GM23248 (cell line): ENCODE measurements around the gene HDGFL2. TPM values are rescaled to one million over a fixed set of nuclear protein-coding genes. Genes with fewer than 3 reads are reported as not detected.

Source experiments
- DNase-seq: peaks from one replicate; pipeline ENCODE4 v3.0.0-alpha.2; 2015
- H2AFZ ChIP-seq: fragments of 200-600 bp; sonication (generic); 2 replicates; pipeline ENCODE4 v1.6.1; 2016; ENCODE audit warnings: antibody characterized with exemption
- H3F3A ChIP-seq: fragments of 200-600 bp; sonication (generic); 2 replicates; pipeline ENCODE4 v1.6.1; 2016; ENCODE audit warnings: mild to moderate bottlenecking, antibody characterized with exemption, mixed run types; ENCODE audit not compliant: insufficient read depth
- H3K27ac ChIP-seq: fragments of 200-600 bp; sonication (generic); 2 replicates; pipeline ENCODE4 v1.5.1; 2016; ENCODE audit warnings: mild to moderate bottlenecking
- H3K27me3 ChIP-seq: fragments of 200-600 bp; sonication (generic); replicated peaks from 2 replicates; pipeline ENCODE4 v1.6.1; 2016; ENCODE audit warnings: mild to moderate bottlenecking; ENCODE audit not compliant: insufficient read depth
- H3K36me3 ChIP-seq: fragments of 200-600 bp; sonication (generic); 2 replicates; pipeline ENCODE4 v1.6.1; 2016; ENCODE audit warnings: low read depth, mild to moderate bottlenecking
- H3K4me1 ChIP-seq: fragments of 200-600 bp; sonication (generic); 2 replicates; pipeline ENCODE4 v1.6.1; 2016; ENCODE audit warnings: mild to moderate bottlenecking; ENCODE audit not compliant: insufficient read depth
- H3K4me2 ChIP-seq: fragments of 200-600 bp; sonication (generic); one replicate; pipeline ENCODE4 v1.6.1; 2016; ENCODE audit warnings: mild to moderate bottlenecking; ENCODE audit not compliant: unreplicated experiment
- H3K4me3 ChIP-seq: fragments of 200-600 bp; sonication (generic); 2 replicates; pipeline ENCODE4 v1.5.1; 2016; ENCODE audit warnings: mild to moderate bottlenecking
- H3K79me2 ChIP-seq: fragments of 200-600 bp; sonication (generic); 2 replicates; pipeline ENCODE4 v1.6.1; 2016; ENCODE audit warnings: mild to moderate bottlenecking; ENCODE audit not compliant: insufficient read depth
- H3K9ac ChIP-seq: fragments of 200-600 bp; sonication (generic); 2 replicates; pipeline ENCODE4 v1.6.1; 2016; ENCODE audit warnings: mild to moderate bottlenecking
- H3K9me2 ChIP-seq: fragments of 200-600 bp; sonication (generic); 2 replicates; pipeline ENCODE4 v1.6.1; 2016; ENCODE audit warnings: mixed run types, mild to moderate bottlenecking, moderate library complexity; ENCODE audit not compliant: insufficient read depth
- H3K9me3 ChIP-seq: fragments of 200-600 bp; sonication (generic); one replicate; pipeline ENCODE4 v1.6.1; 2017; ENCODE audit warnings: low read depth
- H4K20me1 ChIP-seq: fragments of 200-600 bp; sonication (generic); 2 replicates; pipeline ENCODE4 v1.6.0; 2016; ENCODE audit not compliant: insufficient read depth
- EZH2 ChIP-seq: fragments of 200-600 bp; sonication (generic); IDR thresholded peaks from 2 replicates; pipeline ENCODE4 v1.6.1; 2018; ENCODE audit warnings: antibody characterized with exemption, mild to moderate bottlenecking; ENCODE audit not compliant: insufficient read depth, poor library complexity, severe bottlenecking
- EZH2phosphoT487 ChIP-seq: fragments of 200-600 bp; sonication (generic); IDR thresholded peaks from 2 replicates; pipeline ENCODE4 v1.6.1; 2018; ENCODE audit warnings: antibody characterized with exemption, moderate library complexity, mild to moderate bottlenecking, low read depth; ENCODE audit not compliant: insufficient read depth
- WGBS, 2 experiments: methylation state at CpG; one replicate each; pipeline ENCODE4 v1.1.6; 2015 to 2017; ENCODE audit warnings: low lambda C conversion rate in 2 of 2, low coverage in 1 of 2; ENCODE audit errors: missing lambda C conversion rate in 2 of 2; 5-methylcytosine and 5-hydroxymethylcytosine counted together
- in situ Hi-C: fragments of 300-500 bp; cut with MboI; formaldehyde crosslinking; loops from 2 replicates; pipeline ENCODE4 v1.15.0; 2020
- polyA plus RNA-seq: library from polyadenylated mRNA; unstranded; fragments of >200 nt; fragmentation: Nextera tagmentation; extraction: Ambion mirVana; gene quantifications from 2 replicates; pipeline ENCODE4 v1.2.1, GENCODE V29; 2016
- total RNA-seq: library from RNA; depleted of rRNA; stranded (reverse); fragments of >200 nt; shearing (Covaris generic); gene quantifications from 2 replicates; pipeline ENCODE4 v1.2.3, GENCODE V29; 2014

HDGFL2 gene
- total and polyA plus RNA-seq, 2 experiments from 2014 or later, result 23.0 to 50.7 TPM

DNA sequence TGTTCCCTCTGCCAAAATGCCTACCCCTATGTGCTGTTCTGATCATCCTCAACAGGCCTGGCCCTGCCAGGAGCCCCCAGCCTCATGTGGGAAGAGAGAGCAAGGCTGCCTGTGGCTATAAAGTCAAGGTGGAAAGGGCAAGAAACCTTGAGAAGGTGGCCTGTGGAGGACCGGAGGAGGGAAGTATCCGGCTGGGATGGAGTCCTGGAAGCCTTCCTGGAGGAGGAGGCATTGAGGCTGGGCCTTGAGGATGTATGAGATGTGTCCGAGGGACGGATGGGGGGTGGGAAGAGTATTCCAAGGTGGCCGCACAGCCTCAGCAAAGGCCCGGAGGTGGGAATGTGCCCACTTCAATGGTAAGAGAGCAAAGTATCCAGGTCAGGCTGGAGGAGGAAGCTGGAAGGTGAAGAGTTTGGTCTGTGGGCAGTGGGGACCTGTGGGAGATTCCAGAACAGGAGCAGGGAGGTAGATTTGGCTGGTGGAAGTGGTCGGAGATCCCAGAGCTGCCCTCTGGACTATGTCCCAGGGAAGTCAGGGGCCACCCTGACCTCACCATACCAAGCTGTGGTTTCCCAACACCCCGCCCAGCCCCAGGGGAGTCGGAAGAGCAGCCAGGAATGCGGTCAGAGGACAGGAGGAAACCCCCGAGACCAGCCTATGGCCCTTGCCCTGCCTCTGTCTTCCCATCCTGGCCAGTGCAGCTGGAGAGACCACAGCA is 49.2 kb downstream of the HDGFL2 start:
- H3K4me1 ChIP-seq, result no peaks in the 10 kb centered on the region
- H3K4me3 ChIP-seq, result no peak overlapping the region
- no peaks in the 10 kb centered on the region for H3K79me2 ChIP-seq
- in situ Hi-C loops, result no loop called here
- H3K4me2 ChIP-seq, result no peak overlapping the region
- no peaks in the 10 kb centered on the region for H3K9me2 ChIP-seq
- H2AFZ ChIP-seq, result no peak overlapping the region
- no peaks in the 10 kb centered on the region for H3K27me3 ChIP-seq
- H3K27ac ChIP-seq, result no peak overlapping the region
- no peaks in the 10 kb centered on the region for H3F3A ChIP-seq
- no peak for DNase-seq
- no peak overlapping the region for H3K9ac ChIP-seq
- H3K36me3 ChIP-seq, result no peaks in the 10 kb centered on the region
- H3K9me3 ChIP-seq, result no peaks in the 10 kb centered on the region
- 50% methylated on average over 8 to 11 of the region's 11 CpGs for WGBS, 2 experiments
- TF ChIP-seq EZH2phosphoT487 (no peak), EZH2 (no peak)
- no peaks in the 10 kb centered on the region for H4K20me1 ChIP-seq

DNA sequence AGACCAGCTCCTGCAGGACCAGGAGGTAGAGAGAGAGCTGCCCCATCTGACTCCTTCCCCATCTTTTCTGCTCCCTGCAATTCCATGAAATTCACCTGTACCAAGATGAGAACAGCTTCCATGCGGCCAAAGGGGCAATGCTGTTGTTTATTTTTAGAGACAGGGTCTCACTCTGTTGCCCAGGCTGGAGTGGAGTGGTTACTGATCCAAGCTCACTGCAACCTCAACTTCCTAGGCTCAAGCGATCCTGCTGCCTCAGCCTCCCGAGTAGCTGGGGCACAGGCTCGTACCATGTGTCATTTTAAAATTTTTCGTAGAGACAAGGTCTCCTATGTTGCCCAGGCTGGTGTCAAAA is 49.8 kb downstream of the HDGFL2 start:
- Histone ChIP-seq H3F3A (no peaks in the 10 kb centered on the region), H3K4me1 (no peaks in the 10 kb centered on the region), H3K36me3 (no peaks in the 10 kb centered on the region), H3K9me3 (no peaks in the 10 kb centered on the region), H3K9ac (no peak overlapping the region), H3K27ac (no peak overlapping the region), H3K4me2 (no peak overlapping the region), H3K27me3 (no peaks in the 10 kb centered on the region), H3K79me2 (no peaks in the 10 kb centered on the region), H3K4me3 (no peak overlapping the region), H3K9me2 (no peaks in the 10 kb centered on the region), H2AFZ (no peak overlapping the region), H4K20me1 (no peaks in the 10 kb centered on the region)
- in situ Hi-C loops, result no loop called here
- TF ChIP-seq EZH2 (no peak), EZH2phosphoT487 (no peak)
- WGBS, 2 experiments, result 60 to 61% methylated on average over 5 of the region's 5 CpGs
- no peak for DNase-seq

DNA sequence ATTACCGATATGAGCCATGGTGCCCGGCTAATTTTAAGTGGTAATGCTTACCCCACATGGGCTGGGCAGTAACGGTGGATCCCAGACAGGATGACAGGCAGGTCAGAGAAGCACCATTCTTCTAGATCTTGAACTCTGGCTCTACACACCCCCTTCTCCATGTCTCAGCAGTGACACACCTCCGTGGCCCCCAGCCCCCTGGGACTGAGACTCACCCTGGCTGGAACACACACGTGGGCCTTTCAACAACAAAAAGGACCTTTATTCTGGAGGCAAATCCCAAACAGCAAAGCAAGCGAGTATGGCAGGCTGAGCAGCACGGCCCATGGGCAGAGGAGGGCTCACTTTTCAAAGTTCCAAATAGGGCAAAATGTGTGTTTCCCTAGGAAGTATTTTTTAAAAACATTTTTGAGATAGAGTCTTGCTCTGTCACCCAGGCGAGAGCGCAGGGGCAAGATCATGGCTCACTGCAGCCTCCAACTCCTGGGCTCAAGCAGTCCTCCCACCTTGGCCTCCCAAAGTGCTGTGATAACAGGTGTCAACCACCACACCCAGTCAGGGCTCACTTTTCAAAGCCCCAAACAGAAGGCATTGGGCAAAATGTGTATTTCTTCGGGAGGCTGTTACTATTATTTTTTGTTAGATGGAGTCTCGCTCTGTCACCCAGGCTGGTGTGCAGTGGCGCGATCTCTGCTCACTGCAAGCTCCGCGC is 50.4 kb downstream of the HDGFL2 start:
- Histone ChIP-seq H3K79me2 (no peaks in the 10 kb centered on the region), H3K4me3 (no peak overlapping the region), H3K9ac (no peak overlapping the region), H3K36me3 (no peaks in the 10 kb centered on the region), H3K27me3 (no peaks in the 10 kb centered on the region), H3K9me2 (no peaks in the 10 kb centered on the region), H3K4me1 (no peaks in the 10 kb centered on the region), H4K20me1 (no peaks in the 10 kb centered on the region), H3K9me3 (no peaks in the 10 kb centered on the region), H3K4me2 (no peak overlapping the region), H3K27ac (no peak overlapping the region), H3F3A (no peaks in the 10 kb centered on the region), H2AFZ (no peak overlapping the region)
- no peak for DNase-seq
- TF ChIP-seq EZH2 (no peak), EZH2phosphoT487 (no peak)
- WGBS, 2 experiments, result 71 to 72% methylated on average over 15 of the region's 15 CpGs
- in situ Hi-C loops, result no loop called here

DNA sequence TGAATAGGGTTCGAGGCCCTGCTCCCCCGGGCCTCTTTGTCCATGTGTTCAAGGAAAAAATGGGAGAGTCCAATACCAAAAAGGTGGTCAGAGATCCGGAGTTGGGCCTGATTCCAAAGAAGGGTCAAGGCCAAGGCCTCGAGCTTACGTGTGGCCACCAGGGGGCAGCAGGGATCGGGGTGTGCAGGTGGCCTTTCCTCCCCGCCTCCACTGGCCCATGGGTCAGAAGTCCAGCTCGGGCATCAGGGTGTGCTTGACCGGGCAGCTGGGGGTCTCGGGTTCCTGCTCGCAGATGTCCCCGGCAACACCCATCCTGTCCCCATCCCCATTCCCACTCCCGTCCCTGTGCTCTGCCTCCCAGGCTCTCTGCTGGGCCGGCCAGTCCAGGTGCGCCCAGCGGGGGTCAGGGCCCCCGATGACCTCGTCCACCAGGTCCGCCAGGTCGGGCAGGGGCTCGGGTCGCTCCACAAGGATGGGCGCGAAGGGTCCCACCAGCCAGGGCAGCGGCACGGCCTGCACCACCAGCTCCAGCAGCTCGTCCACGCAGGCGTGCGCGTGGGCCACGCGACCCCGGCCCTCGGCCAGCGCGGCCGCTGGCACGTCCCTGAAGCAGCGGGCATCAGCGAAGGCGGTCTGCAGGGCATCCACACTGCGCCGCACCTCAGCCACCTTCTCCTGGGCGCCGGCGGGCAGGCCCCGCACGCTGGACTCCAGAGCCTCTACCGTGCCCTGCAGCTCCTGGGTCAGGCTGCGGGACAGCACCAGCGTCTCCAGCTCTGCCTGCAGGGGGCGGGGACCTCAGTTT is 51.4 kb downstream of the HDGFL2 start:
- no peak for TF ChIP-seq EZH2
- H4K20me1 ChIP-seq, result no peaks in the 10 kb centered on the region
- H3K9ac ChIP-seq, result no peak overlapping the region
- H3K27me3 ChIP-seq, result no peaks in the 10 kb centered on the region
- no peak overlapping the region for H2AFZ ChIP-seq
- in situ Hi-C loops, result no loop called here
- H3K4me2 ChIP-seq, result no peak overlapping the region
- DNase-seq, result peak; percentile 58
- H3K36me3 ChIP-seq, result no peaks in the 10 kb centered on the region
- H3K27ac ChIP-seq, result no peak overlapping the region
- H3K79me2 ChIP-seq, result no peaks in the 10 kb centered on the region
- no peaks in the 10 kb centered on the region for H3K9me3 ChIP-seq
- H3K9me2 ChIP-seq, result no peaks in the 10 kb centered on the region
- no peaks in the 10 kb centered on the region for H3K4me1 ChIP-seq
- H3F3A ChIP-seq, result no peaks in the 10 kb centered on the region
- WGBS, 2 experiments, result 61 to 62% methylated on average over 48 to 53 of the region's 53 CpGs
- no peak overlapping the region for H3K4me3 ChIP-seq
